ENCODE measurements around the gene CCNL1.

CCNL1 gene

GRCh38 chr3:157102098-157102497, 57.8 kb downstream of the CCNL1 start:
- DNase-seq: no peak

- no peak for DNase-seq
These were observed 58.5 kb downstream of the CCNL1 start for GRCh38 chr3:157101486-157101885.

GRCh38 chr3:157100608-157101396, 59.1 kb downstream of the CCNL1 start:
- no peak for DNase-seq

GRCh38 chr3:157100096-157100477, 59.9 kb downstream of the CCNL1 start:
- no peak for DNase-seq

- no peak for DNase-seq
These were observed 60.4 kb downstream of the CCNL1 start for GRCh38 chr3:157099326-157100095.

GRCh38 chr3:157098823-157099185, 61.1 kb downstream of the CCNL1 start:
- no peak for DNase-seq

- no peak for DNase-seq
These were observed 61.7 kb downstream of the CCNL1 start for GRCh38 chr3:157098121-157098822.
